K562 (cell line): ENCODE data around the gene PTPN20. TPM values are rescaled to one million over a fixed set of nuclear protein-coding genes. Genes with fewer than 3 reads are reported as not detected.

Source experiments
- BHLHE40 ChIP-seq: IDR thresholded peaks from 2 replicates; pipeline ENCODE4 v1.6.1; 2011; ENCODE audit warnings: low read length, improper control_type of control experiment
- PTTG1 ChIP-seq: fragments of 450-650 bp; IDR thresholded peaks from 2 replicates; pipeline ENCODE4 v1.6.1; 2016; ENCODE audit warnings: low read depth, mild to moderate bottlenecking, missing genetic modification characterization, missing compliant biosample characterization
- ZKSCAN8 ChIP-seq: fragments of 200-800 bp; sonication (Bioruptor generic); IDR thresholded peaks from 2 replicates; pipeline ENCODE4 v1.6.1; 2016; ENCODE audit warnings: missing genetic modification characterization, missing compliant biosample characterization
- ZNF311 ChIP-seq: fragments of 250-450 bp; sonication (Bioruptor Pico); IDR thresholded peaks from 2 replicates; pipeline ENCODE4 v1.4.0; 2020; ENCODE audit warnings: mild to moderate bottlenecking, moderate library complexity
- polyA plus RNA-seq, 8 experiments: library from polyadenylated mRNA; depleted of rRNA in 4 of 8; stranded (reverse) in 5 of 8; unstranded in 3 of 8; fragments of >200 nt; fragmentation: Nextera tagmentation in 2 of 8; fragmentation: Illumina TruSeq in 1 of 8; extraction: Ambion mirVana in 2 of 8; extraction: Trizol in 1 of 8; gene quantifications; 2 replicates each; pipeline versions ENCODE4 v1.2.1 to v1.2.3, GENCODE V29; 2011 to 2014; ENCODE audit warnings: inconsistent platforms in 1 of 8, missing spikeins in 1 of 8
- total RNA-seq, 7 experiments: library from RNA; depleted of rRNA in 6 of 7; stranded (reverse); fragments of >200 nt in 6 of 7; fragmentation: Illumina TruSeq in 2 of 7; extraction: Trizol in 2 of 7; gene quantifications; 2 replicates each; pipeline versions ENCODE4 v1.2.1 to v1.2.3, GENCODE V29; 2011 to 2021; ENCODE audit warnings: low replicate concordance in 1 of 7
- TF ChIP-seq, protein P1 (sequence below), 2 experiments: fragments of 450-650 bp; IDR thresholded peaks; 2 replicates each; pipeline ENCODE4 v1.6.1; 2018; ENCODE audit warnings: mild to moderate bottlenecking in 2 of 2, low read depth in 1 of 2; ENCODE audit not compliant: partially characterized antibody in 2 of 2
- TF ChIP-seq, protein P2 (sequence below): fragments of 250-450 bp; sonication (Bioruptor Pico); IDR thresholded peaks from 2 replicates; pipeline ENCODE4 v1.5.0; 2020; ENCODE audit warnings: mild to moderate bottlenecking, borderline replicate concordance
- TF ChIP-seq, protein P3 (sequence below): sonication (generic); formaldehyde crosslinking; IDR thresholded peaks from 2 replicates; pipeline ENCODE4 v1.8.0; 2022; ENCODE audit warnings: mild to moderate bottlenecking, missing genetic modification reagents

PTPN20 gene
- total and polyA plus RNA-seq, 9 of the 15 experiments (the other 6 are each of a cell fraction or from before 2014, with no cell fraction given), result 0.03 to 0.18 (median 0.10) TPM; not detected in 6

DNA sequence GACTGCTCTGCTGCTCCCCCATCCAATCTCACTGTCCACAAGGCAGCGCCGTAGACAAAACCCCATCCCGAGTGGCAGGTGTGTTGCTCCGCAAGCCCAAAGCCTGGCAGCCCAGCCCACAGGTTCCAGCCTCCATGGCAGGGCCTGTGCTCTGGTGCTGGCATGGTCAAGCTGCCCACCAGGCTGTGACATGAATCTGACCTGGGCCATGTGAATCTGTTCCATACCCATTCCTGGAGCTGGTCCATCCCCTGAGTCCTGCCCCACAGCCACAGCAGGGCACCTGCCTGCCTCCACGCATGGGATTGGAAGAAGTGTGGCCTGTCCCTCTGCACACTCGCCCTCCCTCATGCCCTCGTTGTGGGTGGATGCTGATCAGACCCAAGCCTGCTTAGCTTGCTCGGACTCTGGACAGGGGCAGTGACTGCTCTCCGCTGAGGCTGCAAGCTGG lies 128.8 kb downstream of the PTPN20 start (continued):
- TF ChIP-seq ZNF311 (CRISPR knock-in tag), result no peak
- TF ChIP-seq BHLHE40, result no peak
- TF ChIP-seq PTTG1 (tag), result no peak
- TF ChIP-seq, protein P1, sequence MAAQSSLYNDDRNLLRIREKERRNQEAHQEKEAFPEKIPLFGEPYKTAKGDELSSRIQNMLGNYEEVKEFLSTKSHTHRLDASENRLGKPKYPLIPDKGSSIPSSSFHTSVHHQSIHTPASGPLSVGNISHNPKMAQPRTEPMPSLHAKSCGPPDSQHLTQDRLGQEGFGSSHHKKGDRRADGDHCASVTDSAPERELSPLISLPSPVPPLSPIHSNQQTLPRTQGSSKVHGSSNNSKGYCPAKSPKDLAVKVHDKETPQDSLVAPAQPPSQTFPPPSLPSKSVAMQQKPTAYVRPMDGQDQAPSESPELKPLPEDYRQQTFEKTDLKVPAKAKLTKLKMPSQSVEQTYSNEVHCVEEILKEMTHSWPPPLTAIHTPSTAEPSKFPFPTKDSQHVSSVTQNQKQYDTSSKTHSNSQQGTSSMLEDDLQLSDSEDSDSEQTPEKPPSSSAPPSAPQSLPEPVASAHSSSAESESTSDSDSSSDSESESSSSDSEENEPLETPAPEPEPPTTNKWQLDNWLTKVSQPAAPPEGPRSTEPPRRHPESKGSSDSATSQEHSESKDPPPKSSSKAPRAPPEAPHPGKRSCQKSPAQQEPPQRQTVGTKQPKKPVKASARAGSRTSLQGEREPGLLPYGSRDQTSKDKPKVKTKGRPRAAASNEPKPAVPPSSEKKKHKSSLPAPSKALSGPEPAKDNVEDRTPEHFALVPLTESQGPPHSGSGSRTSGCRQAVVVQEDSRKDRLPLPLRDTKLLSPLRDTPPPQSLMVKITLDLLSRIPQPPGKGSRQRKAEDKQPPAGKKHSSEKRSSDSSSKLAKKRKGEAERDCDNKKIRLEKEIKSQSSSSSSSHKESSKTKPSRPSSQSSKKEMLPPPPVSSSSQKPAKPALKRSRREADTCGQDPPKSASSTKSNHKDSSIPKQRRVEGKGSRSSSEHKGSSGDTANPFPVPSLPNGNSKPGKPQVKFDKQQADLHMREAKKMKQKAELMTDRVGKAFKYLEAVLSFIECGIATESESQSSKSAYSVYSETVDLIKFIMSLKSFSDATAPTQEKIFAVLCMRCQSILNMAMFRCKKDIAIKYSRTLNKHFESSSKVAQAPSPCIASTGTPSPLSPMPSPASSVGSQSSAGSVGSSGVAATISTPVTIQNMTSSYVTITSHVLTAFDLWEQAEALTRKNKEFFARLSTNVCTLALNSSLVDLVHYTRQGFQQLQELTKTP (IDR thresholded peaks at IDR 0.05; ENCODE audit: low read depth in 1 of 2, partially characterized antibody in 2 of 2), result no peak
- TF ChIP-seq ZKSCAN8 (CRISPR knock-in tag), result no peak
- TF ChIP-seq, protein P2, sequence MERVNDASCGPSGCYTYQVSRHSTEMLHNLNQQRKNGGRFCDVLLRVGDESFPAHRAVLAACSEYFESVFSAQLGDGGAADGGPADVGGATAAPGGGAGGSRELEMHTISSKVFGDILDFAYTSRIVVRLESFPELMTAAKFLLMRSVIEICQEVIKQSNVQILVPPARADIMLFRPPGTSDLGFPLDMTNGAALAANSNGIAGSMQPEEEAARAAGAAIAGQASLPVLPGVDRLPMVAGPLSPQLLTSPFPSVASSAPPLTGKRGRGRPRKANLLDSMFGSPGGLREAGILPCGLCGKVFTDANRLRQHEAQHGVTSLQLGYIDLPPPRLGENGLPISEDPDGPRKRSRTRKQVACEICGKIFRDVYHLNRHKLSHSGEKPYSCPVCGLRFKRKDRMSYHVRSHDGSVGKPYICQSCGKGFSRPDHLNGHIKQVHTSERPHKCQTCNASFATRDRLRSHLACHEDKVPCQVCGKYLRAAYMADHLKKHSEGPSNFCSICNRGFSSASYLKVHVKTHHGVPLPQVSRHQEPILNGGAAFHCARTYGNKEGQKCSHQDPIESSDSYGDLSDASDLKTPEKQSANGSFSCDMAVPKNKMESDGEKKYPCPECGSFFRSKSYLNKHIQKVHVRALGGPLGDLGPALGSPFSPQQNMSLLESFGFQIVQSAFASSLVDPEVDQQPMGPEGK, result no peak
- TF ChIP-seq, protein P3, sequence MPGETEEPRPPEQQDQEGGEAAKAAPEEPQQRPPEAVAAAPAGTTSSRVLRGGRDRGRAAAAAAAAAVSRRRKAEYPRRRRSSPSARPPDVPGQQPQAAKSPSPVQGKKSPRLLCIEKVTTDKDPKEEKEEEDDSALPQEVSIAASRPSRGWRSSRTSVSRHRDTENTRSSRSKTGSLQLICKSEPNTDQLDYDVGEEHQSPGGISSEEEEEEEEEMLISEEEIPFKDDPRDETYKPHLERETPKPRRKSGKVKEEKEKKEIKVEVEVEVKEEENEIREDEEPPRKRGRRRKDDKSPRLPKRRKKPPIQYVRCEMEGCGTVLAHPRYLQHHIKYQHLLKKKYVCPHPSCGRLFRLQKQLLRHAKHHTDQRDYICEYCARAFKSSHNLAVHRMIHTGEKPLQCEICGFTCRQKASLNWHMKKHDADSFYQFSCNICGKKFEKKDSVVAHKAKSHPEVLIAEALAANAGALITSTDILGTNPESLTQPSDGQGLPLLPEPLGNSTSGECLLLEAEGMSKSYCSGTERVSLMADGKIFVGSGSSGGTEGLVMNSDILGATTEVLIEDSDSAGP (CRISPR knock-in tag), result no peak
- TF ChIP-seq, all 486 proteins: peak for 0
